ENCODE data around the gene PNPLA7. TPM values are rescaled to one million over a fixed set of nuclear protein-coding genes. Genes with fewer than 3 reads are reported as not detected.
"Not testable (repeated sequence)": the region's sequence is repeated elsewhere in the genome, so short reads cannot be mapped to it uniquely, and the experiment has no call there.

The PNPLA7 gene
- total and polyA plus RNA-seq, 2 donors (not counting 1 experiment from before 2014, with no cell fraction given), result 18.7 to 29.9 TPM

DNA sequence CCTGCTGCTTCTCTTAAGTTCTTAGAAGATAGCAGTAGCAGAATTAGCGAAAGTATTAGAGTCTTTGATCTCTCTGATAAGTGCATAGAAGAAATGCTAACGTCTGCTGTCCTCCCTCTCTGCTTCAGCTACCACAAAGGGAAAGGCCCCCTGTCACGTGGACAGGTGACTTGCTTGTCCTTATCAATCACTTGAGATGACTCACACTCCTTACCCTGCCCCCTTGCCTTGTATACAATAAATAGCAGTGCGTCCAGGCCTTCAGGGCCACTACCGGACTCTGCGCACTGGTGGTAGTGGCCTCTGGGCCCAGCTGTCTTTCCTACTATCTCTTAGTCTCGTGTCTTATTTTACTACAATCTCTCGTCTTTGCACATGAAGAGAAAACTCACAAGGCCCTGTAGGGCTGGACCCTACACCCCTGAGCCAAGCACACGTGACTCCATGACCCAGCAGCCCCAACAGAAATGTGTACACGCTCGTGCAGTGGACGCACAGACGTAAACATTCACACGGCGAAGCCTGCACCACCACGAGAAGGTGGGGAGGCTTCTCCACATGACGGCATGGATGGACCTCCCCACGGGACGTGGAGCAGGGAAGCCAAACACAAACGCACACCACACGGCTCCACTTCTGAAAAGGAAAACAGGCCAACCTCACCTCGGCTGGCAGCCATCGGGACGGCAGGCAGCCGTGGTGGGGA is 38.3 kb downstream of the PNPLA7 start:
- Histone ChIP-seq H3K27me3 (replicated peaks in 1 of 4; ENCODE audit: control extremely low read depth in 1 of 4, control insufficient read depth in 3 of 4, insufficient read depth in 4 of 4, low read length in 3 of 4) (no peaks in the 10 kb centered on the region), H3K9ac (ENCODE audit: low read length) (no peak overlapping the region), H3K4me2 (replicated peaks; ENCODE audit: low read depth, low read length, poor library complexity, severe bottlenecking) (no peak overlapping the region), H3K27ac (ENCODE audit: low read length in 2 of 2) (no peak overlapping the region), H3K9me3 (ENCODE audit: control extremely low read depth in 1 of 3, control insufficient read depth in 2 of 3, insufficient read depth in 1 of 3, low read length in 2 of 3) (peaks cover 0 to 10% (median 0%) of the 10 kb centered on the region in 3 donors), H3K79me2 (ENCODE audit: control insufficient read depth, insufficient read depth, low read length) (no peaks in the 10 kb centered on the region), H3K4me1 (ENCODE audit: control insufficient read depth in 2 of 2, insufficient read depth in 2 of 2, low read length in 2 of 2) (no peaks in the 10 kb centered on the region), H3K4me3 (ENCODE audit: control extremely low read depth in 1 of 5, extremely low read depth in 1 of 5, insufficient read depth in 1 of 5, low read depth in 2 of 5, low read length in 4 of 5) (no peak overlapping the region), H3K36me3 (replicated peaks in 1 of 2; ENCODE audit: control extremely low read depth in 1 of 2, control insufficient read depth in 1 of 2, extremely low read depth in 1 of 2, insufficient read depth in 2 of 2, low read length in 1 of 2) (no peaks in the 10 kb centered on the region), H2AFZ (ENCODE audit: insufficient read depth, low read depth, low read length, poor library complexity, severe bottlenecking) (no peak overlapping the region), H4K20me1 (ENCODE audit: control insufficient read depth, insufficient read depth, low read length, poor library complexity, severe bottlenecking) (no peaks in the 10 kb centered on the region)
- no peak for DNase-seq
- Mint-ChIP-seq H3K4me1 (peaks cover 2% of the 10 kb centered on the region), H3K27ac (no peak overlapping the region), H3K4me3 (no peak overlapping the region), H3K9me3 (ENCODE audit: insufficient read depth) (no peaks in the 10 kb centered on the region), H3K27me3 (no peaks in the 10 kb centered on the region)
- TF ChIP-seq, protein P1, sequence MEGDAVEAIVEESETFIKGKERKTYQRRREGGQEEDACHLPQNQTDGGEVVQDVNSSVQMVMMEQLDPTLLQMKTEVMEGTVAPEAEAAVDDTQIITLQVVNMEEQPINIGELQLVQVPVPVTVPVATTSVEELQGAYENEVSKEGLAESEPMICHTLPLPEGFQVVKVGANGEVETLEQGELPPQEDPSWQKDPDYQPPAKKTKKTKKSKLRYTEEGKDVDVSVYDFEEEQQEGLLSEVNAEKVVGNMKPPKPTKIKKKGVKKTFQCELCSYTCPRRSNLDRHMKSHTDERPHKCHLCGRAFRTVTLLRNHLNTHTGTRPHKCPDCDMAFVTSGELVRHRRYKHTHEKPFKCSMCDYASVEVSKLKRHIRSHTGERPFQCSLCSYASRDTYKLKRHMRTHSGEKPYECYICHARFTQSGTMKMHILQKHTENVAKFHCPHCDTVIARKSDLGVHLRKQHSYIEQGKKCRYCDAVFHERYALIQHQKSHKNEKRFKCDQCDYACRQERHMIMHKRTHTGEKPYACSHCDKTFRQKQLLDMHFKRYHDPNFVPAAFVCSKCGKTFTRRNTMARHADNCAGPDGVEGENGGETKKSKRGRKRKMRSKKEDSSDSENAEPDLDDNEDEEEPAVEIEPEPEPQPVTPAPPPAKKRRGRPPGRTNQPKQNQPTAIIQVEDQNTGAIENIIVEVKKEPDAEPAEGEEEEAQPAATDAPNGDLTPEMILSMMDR (IDR thresholded peaks at IDR 0.05), result no peak
- TF ChIP-seq EZH2 (IDR thresholded peaks at IDR 0.05; ENCODE audit: borderline replicate concordance, insufficient read depth, low read depth, low read length, poor library complexity, severe bottlenecking), result no peak
- no peak for ATAC-seq (ENCODE audit: low read depth)
- 95% methylated on average over 23 of the region's 25 CpGs for WGBS (ENCODE audit: insufficient coverage)
- intact Hi-C loops (cut with micrococcal nuclease), result no loop called here
- CTCF ChIA-PET, result interaction anchor here (0.5 kb wide), 1 partner anchor 11 kb away, joined by 4 read pairs; no protein-coding TSS in a partner anchor
- POLR2A ChIA-PET, result no interaction called here

DNA sequence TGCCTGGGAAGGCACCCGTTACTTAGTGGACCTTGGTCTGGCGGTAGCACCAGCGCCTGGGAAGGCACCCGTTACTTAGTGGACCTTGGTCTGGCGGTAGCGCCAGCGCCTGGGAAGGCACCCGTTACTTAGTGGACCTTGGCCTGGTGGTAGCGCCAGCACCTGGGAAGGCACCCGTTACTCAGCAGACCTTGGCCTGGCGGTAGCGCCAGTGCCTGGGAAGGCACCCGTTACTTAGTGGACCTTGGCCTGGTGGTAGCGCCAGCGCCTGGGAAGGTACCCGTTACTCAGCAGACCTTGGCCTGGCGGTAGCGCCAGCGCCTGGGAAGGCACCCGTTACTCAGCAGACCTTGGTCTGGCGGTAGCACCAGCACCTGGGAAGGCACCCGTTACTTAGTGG is 39.1 kb downstream of the PNPLA7 start:
- H3K4me1 Mint-ChIP-seq; H3K4me2 ChIP-seq (replicated peaks; ENCODE audit: low read depth, low read length, poor library complexity, severe bottlenecking); ATAC-seq (ENCODE audit: low read depth); H3K4me1 ChIP-seq (ENCODE audit: control insufficient read depth in 2 of 2, insufficient read depth in 2 of 2, low read length in 2 of 2); H3K9ac ChIP-seq (ENCODE audit: low read length); DNase-seq; H3K27me3 Mint-ChIP-seq; H3K36me3 ChIP-seq (replicated peaks in 1 of 2; ENCODE audit: control extremely low read depth in 1 of 2, control insufficient read depth in 1 of 2, extremely low read depth in 1 of 2, insufficient read depth in 2 of 2, low read length in 1 of 2); H3K9me3 Mint-ChIP-seq (ENCODE audit: insufficient read depth); H3K27ac ChIP-seq (ENCODE audit: low read length in 2 of 2); H3K4me3 ChIP-seq (ENCODE audit: control extremely low read depth in 1 of 5, extremely low read depth in 1 of 5, insufficient read depth in 1 of 5, low read depth in 2 of 5, low read length in 4 of 5); H3K4me3 Mint-ChIP-seq; POLR2A ChIA-PET; H3K27me3 ChIP-seq (replicated peaks in 1 of 4; ENCODE audit: control extremely low read depth in 1 of 4, control insufficient read depth in 3 of 4, insufficient read depth in 4 of 4, low read length in 3 of 4); H2AFZ ChIP-seq (ENCODE audit: insufficient read depth, low read depth, low read length, poor library complexity, severe bottlenecking); H4K20me1 ChIP-seq (ENCODE audit: control insufficient read depth, insufficient read depth, low read length, poor library complexity, severe bottlenecking); H3K79me2 ChIP-seq (ENCODE audit: control insufficient read depth, insufficient read depth, low read length); intact Hi-C loops (cut with micrococcal nuclease): not testable (repeated sequence)
- H3K9me3 ChIP-seq (ENCODE audit: control extremely low read depth in 1 of 3, control insufficient read depth in 2 of 3, insufficient read depth in 1 of 3, low read length in 2 of 3), result peaks cover 0 to 17% (median 0%) of the 10 kb centered on the region in 3 donors
- 99% methylated on average over 22 of the region's 22 CpGs for WGBS (ENCODE audit: insufficient coverage)
- H3K27ac Mint-ChIP-seq, result peak overlapping the region; percentile 41
- CTCF ChIA-PET, result interaction anchor here (0.6 kb wide), 1 partner anchor 700 kb away, joined by 4 read pairs; no protein-coding TSS in a partner anchor

Data from B cell (primary cell).